ENCODE results near the gene CYGB.
"Not testable (repeated sequence)": the region's sequence is repeated elsewhere in the genome, so short reads cannot be mapped to it uniquely, and the experiment has no call there.

Gene CYGB

GRCh38 chr17:76524598-76525512 lies 12.7 kb downstream of the CYGB start:
- DNase-seq (ENCODE audit: low read depth in 3 of 3, low spot score in 1 of 3), result no peak

GRCh38 chr17:76523084-76524037 lies 14.1 kb downstream of the CYGB start:
- DNase-seq (ENCODE audit: low read depth in 3 of 3, low spot score in 1 of 3), result peak; percentile 57 to 84 (median 64)

- DNase-seq (ENCODE audit: low read depth in 3 of 3, low spot score in 1 of 3), result not testable (repeated sequence)
These were observed 15.8 kb downstream of the CYGB start for GRCh38 chr17:76521683-76522082.

- no peak for DNase-seq (ENCODE audit: low read depth in 3 of 3, low spot score in 1 of 3)
These were observed 16.2 kb downstream of the CYGB start for GRCh38 chr17:76521262-76521661.

- DNase-seq (ENCODE audit: low read depth in 3 of 3, low spot score in 1 of 3), result no peak
These were observed 18.2 kb downstream of the CYGB start for GRCh38 chr17:76519048-76519966.

- no peak for DNase-seq (ENCODE audit: low read depth in 3 of 3, low spot score in 1 of 3)
These were observed 19.9 kb downstream of the CYGB start for GRCh38 chr17:76517638-76518038.

- DNase-seq (ENCODE audit: low read depth in 3 of 3, low spot score in 1 of 3), result peak; percentile 36 to 65 (median 59)
These were observed 22.1 kb downstream of the CYGB start for GRCh38 chr17:76515274-76515949.

- DNase-seq (ENCODE audit: low read depth in 3 of 3, low spot score in 1 of 3), result not testable (repeated sequence)
These were observed 23.2 kb downstream of the CYGB start for GRCh38 chr17:76514355-76514754.

- no peak for DNase-seq (ENCODE audit: low read depth in 3 of 3, low spot score in 1 of 3)
These were observed 24.2 kb downstream of the CYGB start for GRCh38 chr17:76513306-76513692.

- DNase-seq (ENCODE audit: low read depth in 3 of 3, low spot score in 1 of 3), result no peak
These were observed 24.9 kb downstream of the CYGB start for GRCh38 chr17:76512366-76513305.

- DNase-seq (ENCODE audit: low read depth in 3 of 3, low spot score in 1 of 3), result no peak
These were observed 25.7 kb downstream of the CYGB start for GRCh38 chr17:76511668-76512365.

- DNase-seq (ENCODE audit: low read depth in 3 of 3, low spot score in 1 of 3), result no peak
These were observed 26.7 kb downstream of the CYGB start for GRCh38 chr17:76510831-76511244.

- DNase-seq (ENCODE audit: low read depth in 3 of 3, low spot score in 1 of 3), result not testable (repeated sequence)
These were observed 28.9 kb downstream of the CYGB start for GRCh38 chr17:76508472-76509063.

- peak; percentile 67 to 86 (median 86) for DNase-seq (ENCODE audit: low read depth in 3 of 3, low spot score in 1 of 3)
These were observed 30.8 kb downstream of the CYGB start for GRCh38 chr17:76506408-76507345.

- no peak for DNase-seq (ENCODE audit: low read depth in 3 of 3, low spot score in 1 of 3)
These were observed 33.4 kb downstream of the CYGB start for GRCh38 chr17:76504117-76504516.

- no peak for DNase-seq (ENCODE audit: low read depth in 3 of 3, low spot score in 1 of 3)
These were observed 34.9 kb downstream of the CYGB start for GRCh38 chr17:76502341-76503211.

Measured in stimulated activated CD4-positive, alpha-beta T cell treated with anti-CD3 and anti-CD28 coated beads, TNF-alpha, amount 100 ng/mL, for 1 hour (primary cell).